Islet of Langerhans (tissue), 1 donor: ENCODE results near the gene SEPHS2.

Experiments
- FAIRE-seq: peaks from one replicate; lab custom pipeline; 2011; peaks lifted over from hg19 to GRCh38; lab: Jason Lieb, UNC

Gene SEPHS2

DNA sequence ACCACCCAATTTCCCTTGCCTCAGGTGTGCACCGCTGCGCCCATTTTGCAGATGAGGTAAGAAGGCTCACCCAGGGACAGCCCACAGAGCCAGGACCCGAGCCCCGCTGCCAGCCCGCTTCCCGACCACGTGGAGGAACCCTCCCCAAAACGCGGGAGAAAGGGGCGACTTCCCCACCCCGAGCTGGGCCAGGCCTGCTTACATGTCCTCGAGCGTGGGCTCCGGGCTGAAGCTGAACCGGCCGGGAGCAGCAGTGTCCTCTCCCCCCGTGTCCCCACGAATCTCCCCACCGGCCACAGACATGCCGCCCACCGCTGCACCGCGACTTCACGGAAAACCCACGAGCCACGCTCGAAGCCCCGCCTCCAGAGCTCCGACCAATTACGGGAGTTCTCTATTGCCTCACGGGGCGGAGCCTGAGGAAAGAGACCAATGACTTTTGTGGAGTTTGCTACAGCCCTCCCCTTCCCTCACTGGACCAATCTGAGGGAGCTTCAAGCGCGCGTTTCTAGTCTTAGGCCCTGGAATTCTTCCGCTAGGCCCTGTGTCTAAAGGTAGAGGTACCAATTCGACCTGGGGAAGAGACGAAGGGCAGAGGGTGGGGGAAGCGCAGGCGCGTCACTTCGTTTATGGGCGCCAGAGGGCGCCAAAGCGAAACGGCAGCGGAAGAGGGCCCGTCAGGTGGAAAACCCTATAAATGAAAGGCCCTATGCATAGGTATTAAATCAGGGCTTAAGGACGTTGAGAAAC is 15.8 kb downstream of the SEPHS2 start, which contains the start of gene DCTPP1:
Gene DCTPP1 (minus strand): TSS at position 353 of the 750 bp plus-strand sequence. CDS start 50 bp downstream, at position 303.
- peak; percentile 73 for FAIRE-seq

- FAIRE-seq = no peak
Observed at GRCh38 chr16:30429418-30429677, 16.3 kb downstream of the SEPHS2 start.

GRCh38 chr16:30428055-30428454 is 17.6 kb downstream of the SEPHS2 start:
- no peak for FAIRE-seq

GRCh38 chr16:30421010-30421409 is 24.7 kb downstream of the SEPHS2 start:
- no peak for FAIRE-seq

GRCh38 chr16:30418350-30419181 is 27.1 kb downstream of the SEPHS2 start:
- FAIRE-seq = no peak

DNA sequence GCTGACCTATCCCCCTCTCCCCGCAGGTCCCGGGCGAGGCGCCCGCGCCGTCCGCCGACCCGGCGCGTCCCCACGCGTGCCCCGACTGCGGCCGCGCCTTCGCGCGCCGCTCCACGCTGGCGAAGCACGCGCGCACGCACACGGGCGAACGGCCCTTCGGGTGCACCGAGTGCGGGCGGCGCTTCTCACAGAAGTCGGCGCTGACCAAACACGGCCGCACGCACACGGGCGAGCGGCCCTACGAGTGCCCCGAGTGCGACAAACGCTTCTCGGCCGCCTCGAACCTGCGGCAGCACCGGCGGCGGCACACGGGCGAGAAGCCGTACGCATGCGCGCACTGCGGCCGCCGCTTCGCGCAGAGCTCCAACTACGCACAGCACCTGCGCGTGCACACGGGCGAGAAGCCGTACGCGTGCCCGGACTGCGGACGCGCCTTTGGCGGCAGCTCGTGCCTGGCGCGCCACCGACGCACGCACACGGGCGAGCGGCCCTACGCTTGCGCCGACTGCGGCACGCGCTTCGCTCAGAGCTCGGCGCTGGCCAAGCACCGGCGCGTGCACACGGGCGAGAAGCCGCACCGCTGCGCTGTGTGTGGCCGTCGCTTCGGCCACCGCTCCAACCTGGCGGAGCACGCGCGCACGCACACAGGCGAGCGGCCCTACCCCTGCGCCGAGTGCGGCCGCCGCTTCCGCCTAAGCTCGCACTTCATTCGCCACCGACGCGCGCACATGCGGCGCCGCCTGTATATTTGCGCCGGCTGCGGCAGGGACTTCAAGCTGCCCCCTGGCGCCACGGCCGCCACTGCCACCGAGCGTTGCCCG is 27.9 kb downstream of the SEPHS2 start:
- FAIRE-seq = no peak

- FAIRE-seq = no peak
Observed at GRCh38 chr16:30416624-30417528, 28.8 kb downstream of the SEPHS2 start.

DNA sequence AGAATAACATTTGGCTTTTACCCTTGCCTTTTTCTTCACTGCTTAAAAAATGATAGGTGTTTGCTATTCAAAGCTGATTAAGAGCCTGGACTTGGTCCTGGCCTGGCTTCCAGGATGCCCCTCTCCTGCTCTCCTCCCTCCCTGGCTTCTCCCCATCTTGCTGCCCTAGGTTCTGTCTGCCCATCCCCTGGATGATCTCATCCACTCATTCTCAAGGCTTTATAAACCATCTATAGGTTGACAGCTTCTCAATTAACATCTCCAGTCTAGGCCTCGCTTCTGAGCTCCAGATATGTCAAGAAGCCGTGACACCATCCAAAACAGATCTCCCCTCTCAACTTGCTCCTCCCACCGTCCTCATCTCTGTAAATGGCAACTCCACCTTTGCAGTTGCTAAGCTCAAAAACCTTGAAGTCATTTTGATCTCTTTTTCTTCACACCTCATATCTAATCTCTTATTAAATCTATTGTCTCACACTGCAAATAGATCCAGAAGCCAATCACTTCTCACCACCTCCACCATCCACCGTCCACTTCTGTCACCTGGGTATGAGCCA is 29.5 kb downstream of the SEPHS2 start:
- no peak for FAIRE-seq

DNA sequence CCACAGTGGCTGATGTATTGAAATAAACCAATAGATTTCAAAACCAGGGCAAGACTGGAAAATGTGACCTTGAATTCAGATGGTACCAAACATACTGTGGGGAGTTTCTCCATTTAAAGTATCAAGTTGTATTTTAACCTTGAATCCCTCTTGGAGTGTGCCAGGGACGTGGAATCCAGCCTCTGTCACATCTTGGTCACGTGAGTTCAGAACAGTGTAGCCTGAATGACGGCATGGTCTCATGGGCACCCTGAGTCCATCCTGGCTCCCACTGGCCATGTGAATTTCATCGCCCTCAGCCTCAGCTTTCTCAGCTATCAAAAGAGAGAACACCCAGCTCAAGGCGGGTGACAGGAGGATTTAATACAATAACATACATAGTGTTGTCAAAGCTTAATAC is 31.5 kb downstream of the SEPHS2 start:
- FAIRE-seq = no peak

- no peak for FAIRE-seq
Observed at GRCh38 chr16:30413112-30413806, 32.4 kb downstream of the SEPHS2 start.

GRCh38 chr16:30409125-30410060 is 36.3 kb downstream of the SEPHS2 start:
- FAIRE-seq = no peak

DNA sequence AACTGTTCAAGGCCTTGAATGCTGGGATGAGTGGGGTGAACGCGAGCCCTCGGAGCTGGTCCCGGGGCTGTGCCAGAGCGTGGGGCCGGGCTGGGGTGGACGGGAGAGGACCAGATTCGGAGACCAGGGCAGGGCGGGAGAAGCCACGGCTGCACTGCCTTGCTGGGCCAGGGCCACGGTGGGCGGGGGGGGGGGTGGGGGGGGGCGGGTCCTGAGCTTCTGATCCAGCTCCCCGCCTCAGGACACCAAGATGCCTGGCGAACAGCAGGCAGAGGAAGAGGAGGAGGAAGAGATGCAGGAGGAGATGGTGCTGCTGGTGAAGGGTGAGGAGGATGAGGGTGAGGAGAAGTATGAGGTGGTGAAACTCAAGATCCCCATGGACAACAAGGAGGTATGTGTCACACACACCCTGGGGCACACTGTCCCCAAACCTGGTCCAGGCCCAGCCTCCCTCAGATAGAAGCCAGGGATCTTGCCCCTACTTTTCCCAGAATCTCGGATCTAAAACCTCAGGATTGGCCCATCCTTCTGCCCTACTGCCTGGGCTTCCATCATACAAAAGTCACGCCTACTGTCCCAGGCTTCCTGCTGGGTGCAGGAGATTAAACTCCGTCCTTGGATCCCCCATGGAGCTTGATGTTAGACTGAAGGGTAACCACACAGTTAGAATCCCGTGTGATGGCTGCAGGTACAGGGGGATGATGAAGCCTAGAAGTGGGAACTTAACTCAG is 37.7 kb downstream of the SEPHS2 start:
- no peak for FAIRE-seq

GRCh38 chr16:30407102-30407803 is 38.4 kb downstream of the SEPHS2 start, which contains the start of gene ZNF771:
ZNF771 (plus strand) TSS chr16:30407606; CDS start chr16:30408054, 448 bp downstream.
- FAIRE-seq = no peak

GRCh38 chr16:30406795-30407101 is 38.9 kb downstream of the SEPHS2 start:
- no peak for FAIRE-seq

DNA sequence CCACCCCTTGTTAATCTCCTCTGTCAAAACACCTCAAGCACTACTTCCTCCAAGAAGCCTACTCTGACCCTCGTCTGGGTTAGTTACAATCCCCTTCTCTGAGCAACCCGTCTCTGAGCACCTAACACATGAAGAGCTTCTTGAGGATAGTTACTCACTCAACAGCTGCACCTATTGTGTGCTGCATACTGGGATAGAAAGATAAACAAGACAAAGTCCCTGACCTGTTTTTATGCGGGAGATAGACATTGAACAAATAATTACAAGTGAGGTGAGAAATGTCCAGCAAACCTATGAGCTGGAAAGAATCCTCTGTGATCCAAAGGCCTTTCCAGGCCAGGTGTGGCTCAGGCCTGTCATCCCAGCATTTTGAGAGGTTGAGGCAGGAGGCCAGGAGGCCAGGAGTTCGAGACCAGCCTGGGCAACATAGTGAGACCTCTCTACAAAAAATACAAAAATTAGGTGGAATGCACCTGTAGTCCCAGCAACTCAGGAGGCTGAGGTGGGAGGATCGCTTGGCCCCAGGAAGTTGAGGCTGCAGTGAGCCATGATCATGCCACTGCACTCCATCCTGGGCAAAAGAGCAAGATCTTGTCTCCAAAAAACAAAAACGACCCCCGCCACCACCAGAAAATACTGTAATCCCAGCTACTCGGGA is 43.8 kb downstream of the SEPHS2 start:
- no peak for FAIRE-seq

- no peak for FAIRE-seq
Observed at GRCh38 chr16:30399435-30400186, 46.1 kb downstream of the SEPHS2 start.
